Measurements from ENCODE around the gene WHRN. TPM values are rescaled to one million over a fixed set of nuclear protein-coding genes. Genes with fewer than 3 reads are reported as not detected.

WHRN gene
- polyA plus RNA-seq, 1 donor (not counting 4 experiments of a cell fraction or from before 2014, with no cell fraction given) = 1.2 TPM

GRCh38 chr9:114499941-114500696 lies 5.2 kb downstream of the WHRN start:
- TF ChIP-seq EZH2 (IDR thresholded peaks at IDR 0.05; ENCODE audit: low read length) (no peak), CTCF (optimal IDR thresholded peaks at IDR 0.05 in 1 of 3, IDR thresholded peaks at IDR 0.05 in 1 of 3, conservative IDR thresholded peaks at IDR 0.05 in 1 of 3; ENCODE audit: extremely low read depth in 1 of 3, insufficient read depth in 2 of 3, low read length in 3 of 3) (no peak)
- dilution Hi-C loops (cut with MboI; ENCODE audit: extremely low pct_ligation_motif_present, low sequenced_read_pairs) = no loop called here
- Histone ChIP-seq H3K4me2 (ENCODE audit: control insufficient read depth, extremely low read depth, insufficient read depth, low read depth, low read length) (no peak overlapping the region), H4K20me1 (ENCODE audit: control insufficient read depth, extremely low read depth, insufficient read depth, low read length) (peaks cover 2% of the 10 kb centered on the region), H3K27me3 (ENCODE audit: control insufficient read depth, extremely low read depth, insufficient read depth, low read length) (peaks cover 3% of the 10 kb centered on the region), H3K27ac (ENCODE audit: control insufficient read depth, insufficient read depth, low read length) (no peak overlapping the region), H3K36me3 (ENCODE audit: control insufficient read depth in 2 of 2, extremely low read depth in 1 of 2, insufficient read depth in 2 of 2, low read length in 2 of 2) (no peaks in the 10 kb centered on the region), H3K9me3 (ENCODE audit: control insufficient read depth, low read depth, low read length) (no peaks in the 10 kb centered on the region), H3K9me1 (ENCODE audit: control insufficient read depth, extremely low read depth, insufficient read depth, low read length) (no peaks in the 10 kb centered on the region), H3K79me2 (ENCODE audit: control insufficient read depth, insufficient read depth, low read length) (no peaks in the 10 kb centered on the region), H3K4me3 (ENCODE audit: control insufficient read depth in 2 of 3, extremely low read depth in 1 of 3, insufficient read depth in 2 of 3, low read depth in 1 of 3, low read length in 3 of 3) (no peak overlapping the region), H3K9ac (ENCODE audit: control insufficient read depth, extremely low read depth, insufficient read depth, low read length) (no peak overlapping the region), H3K4me1 (ENCODE audit: control insufficient read depth, extremely low read depth, insufficient read depth, low read length) (peaks cover 16% of the 10 kb centered on the region), H2AFZ (ENCODE audit: control insufficient read depth, low read length) (no peak overlapping the region)
- no peak for DNase-seq (ENCODE audit: low read depth, low spot score)
- no peak for FAIRE-seq

GRCh38 chr9:114499528-114499927 lies 5.7 kb downstream of the WHRN start:
- dilution Hi-C loops (cut with MboI; ENCODE audit: extremely low pct_ligation_motif_present, low sequenced_read_pairs) = no loop called here
- no peak for FAIRE-seq
- Histone ChIP-seq H2AFZ (ENCODE audit: control insufficient read depth, low read length) (no peak overlapping the region), H3K36me3 (ENCODE audit: control insufficient read depth in 2 of 2, extremely low read depth in 1 of 2, insufficient read depth in 2 of 2, low read length in 2 of 2) (no peaks in the 10 kb centered on the region), H3K27me3 (ENCODE audit: control insufficient read depth, extremely low read depth, insufficient read depth, low read length) (peaks cover 7% of the 10 kb centered on the region), H3K9ac (ENCODE audit: control insufficient read depth, extremely low read depth, insufficient read depth, low read length) (no peak overlapping the region), H3K9me3 (ENCODE audit: control insufficient read depth, low read depth, low read length) (no peaks in the 10 kb centered on the region), H3K27ac (ENCODE audit: control insufficient read depth, insufficient read depth, low read length) (no peak overlapping the region), H4K20me1 (ENCODE audit: control insufficient read depth, extremely low read depth, insufficient read depth, low read length) (peaks cover 2% of the 10 kb centered on the region), H3K4me1 (ENCODE audit: control insufficient read depth, extremely low read depth, insufficient read depth, low read length) (peaks cover 16% of the 10 kb centered on the region), H3K4me3 (ENCODE audit: control insufficient read depth in 2 of 3, extremely low read depth in 1 of 3, insufficient read depth in 2 of 3, low read depth in 1 of 3, low read length in 3 of 3) (no peak overlapping the region), H3K9me1 (ENCODE audit: control insufficient read depth, extremely low read depth, insufficient read depth, low read length) (no peaks in the 10 kb centered on the region), H3K79me2 (ENCODE audit: control insufficient read depth, insufficient read depth, low read length) (no peaks in the 10 kb centered on the region), H3K4me2 (ENCODE audit: control insufficient read depth, extremely low read depth, insufficient read depth, low read depth, low read length) (no peak overlapping the region)
- no peak for DNase-seq (ENCODE audit: low read depth, low spot score)
- TF ChIP-seq CTCF (optimal IDR thresholded peaks at IDR 0.05 in 1 of 3, IDR thresholded peaks at IDR 0.05 in 1 of 3, conservative IDR thresholded peaks at IDR 0.05 in 1 of 3; ENCODE audit: extremely low read depth in 1 of 3, insufficient read depth in 2 of 3, low read length in 3 of 3) (no peak), EZH2 (IDR thresholded peaks at IDR 0.05; ENCODE audit: low read length) (no peak)

All from keratinocyte (primary cell).